ELF-1 (cell line): ENCODE measurements around the gene MRPL16.

Source experiments
- DNase-seq: peaks from one replicate; pipeline ENCODE4 v3.0.0-alpha.2; 2016; ENCODE audit warnings: low read depth, low spot score

MRPL16 gene

DNA sequence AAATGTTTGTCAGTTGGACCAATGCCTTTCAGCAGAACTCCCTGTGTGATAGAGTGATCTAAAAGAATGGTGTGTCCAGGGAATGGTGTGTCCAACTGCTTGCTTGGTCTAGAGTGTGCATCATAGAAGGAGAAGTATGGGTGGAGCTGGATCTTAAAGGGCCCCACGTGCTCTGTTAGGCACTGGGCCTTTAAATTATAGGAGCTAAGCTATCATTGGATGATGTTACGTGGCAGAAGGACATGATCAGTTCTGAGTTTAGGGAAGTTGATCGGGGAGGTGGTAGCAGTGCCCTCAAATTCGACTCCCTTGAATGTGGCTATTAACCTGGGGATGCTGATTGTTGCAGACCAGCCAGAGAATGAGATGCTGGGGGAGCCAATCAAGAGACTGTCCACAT lies 39.0 kb downstream of the MRPL16 start:
- DNase-seq = no peak

DNA sequence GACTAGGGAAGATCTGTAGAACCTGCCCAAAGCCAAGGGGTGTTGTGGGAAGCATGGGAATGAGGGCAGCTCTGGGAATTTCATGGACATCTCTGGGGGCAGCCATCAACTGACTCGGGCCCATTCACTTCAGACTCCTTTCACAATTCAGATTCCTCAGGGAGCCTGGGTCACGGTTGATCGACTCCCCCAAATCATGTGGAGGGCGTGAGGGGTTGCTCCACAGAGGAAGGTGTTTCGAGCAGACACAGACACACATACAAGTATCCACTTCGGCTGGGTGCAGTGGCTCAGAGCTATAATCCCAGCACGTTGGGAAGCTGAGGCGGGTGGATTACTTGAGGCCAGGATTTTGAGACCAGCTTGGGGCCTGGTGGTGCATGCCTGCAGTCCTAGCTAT lies 39.7 kb downstream of the MRPL16 start:
- DNase-seq = no peak

DNA sequence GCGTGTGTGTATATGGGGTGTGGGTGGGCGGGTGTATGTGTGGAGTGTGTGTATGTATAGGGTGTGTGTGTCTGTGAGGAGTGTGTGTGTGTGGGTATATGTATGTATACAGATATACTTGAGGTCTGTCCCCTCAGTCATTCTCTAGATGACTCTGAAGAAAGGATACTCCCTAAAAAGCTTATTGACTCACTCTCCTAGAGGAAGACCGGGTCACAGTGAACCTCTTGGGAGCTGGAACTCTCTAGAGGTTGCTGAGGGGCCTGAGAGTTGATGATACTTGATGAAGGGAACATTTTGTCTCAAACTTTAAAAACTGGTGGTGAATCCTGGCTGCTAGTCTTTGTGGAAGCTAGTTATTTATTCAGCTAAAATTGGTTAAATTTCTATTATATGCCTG lies 40.3 kb downstream of the MRPL16 start:
- no peak for DNase-seq

DNA sequence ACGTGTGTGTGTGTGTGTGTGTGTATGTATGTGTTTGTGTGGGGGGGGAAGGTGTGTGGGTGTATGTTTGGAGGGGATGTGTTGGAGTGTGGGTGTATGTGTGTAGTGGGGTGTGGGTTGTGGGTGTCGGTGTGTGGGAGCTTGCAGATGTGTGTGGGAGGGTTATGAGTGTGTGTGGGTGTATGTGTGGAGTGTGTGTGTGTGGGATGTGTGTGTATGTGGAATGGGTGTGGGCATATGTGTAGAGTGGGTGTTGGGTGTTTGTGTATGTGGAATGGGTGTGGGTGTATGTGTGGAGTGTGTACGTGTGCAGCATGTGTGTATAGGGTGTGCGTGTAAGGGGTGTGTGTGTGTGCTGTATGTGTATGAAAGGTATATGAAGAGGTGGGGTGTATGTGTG lies 40.8 kb downstream of the MRPL16 start:
- DNase-seq = no peak

DNA sequence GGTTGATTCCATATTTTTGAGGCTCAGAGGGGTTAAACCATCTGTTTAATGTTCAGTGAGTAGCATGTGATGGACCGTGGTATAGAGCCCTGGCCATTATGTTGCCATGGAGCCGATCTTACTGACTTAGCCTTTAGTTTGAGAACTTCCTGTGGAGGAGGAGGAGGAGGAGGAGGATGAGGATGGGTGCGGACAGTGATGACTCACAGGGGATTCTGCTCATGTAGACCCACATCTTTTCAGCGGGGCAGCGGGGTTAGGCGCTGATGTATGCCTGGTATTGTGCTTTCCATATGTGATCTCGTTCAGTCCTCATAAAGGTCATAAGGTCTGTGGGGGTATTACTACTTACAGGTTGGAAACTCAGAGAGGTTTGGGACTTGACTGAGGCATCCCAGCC lies 41.5 kb downstream of the MRPL16 start:
- DNase-seq = no peak

DNA sequence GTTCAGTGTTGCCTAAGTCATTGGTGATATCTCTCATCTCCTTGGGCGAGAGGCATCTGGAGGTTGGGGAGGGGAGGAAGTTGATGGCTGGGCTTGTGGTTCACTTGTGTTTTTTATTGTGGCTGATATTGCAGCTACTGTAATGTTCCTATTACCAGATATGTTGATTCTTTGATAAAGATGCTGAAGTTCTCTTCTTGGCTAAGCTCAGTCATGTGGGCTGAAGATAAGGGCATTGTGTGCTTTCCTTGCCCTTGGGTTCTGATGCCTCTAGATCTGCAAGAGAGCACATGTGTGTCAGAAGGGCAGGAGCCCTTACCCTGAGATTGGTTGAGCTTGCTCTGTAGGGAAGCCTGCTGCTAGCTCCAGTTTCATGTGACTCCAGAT lies 43.4 kb downstream of the MRPL16 start:
- DNase-seq = no peak

DNA sequence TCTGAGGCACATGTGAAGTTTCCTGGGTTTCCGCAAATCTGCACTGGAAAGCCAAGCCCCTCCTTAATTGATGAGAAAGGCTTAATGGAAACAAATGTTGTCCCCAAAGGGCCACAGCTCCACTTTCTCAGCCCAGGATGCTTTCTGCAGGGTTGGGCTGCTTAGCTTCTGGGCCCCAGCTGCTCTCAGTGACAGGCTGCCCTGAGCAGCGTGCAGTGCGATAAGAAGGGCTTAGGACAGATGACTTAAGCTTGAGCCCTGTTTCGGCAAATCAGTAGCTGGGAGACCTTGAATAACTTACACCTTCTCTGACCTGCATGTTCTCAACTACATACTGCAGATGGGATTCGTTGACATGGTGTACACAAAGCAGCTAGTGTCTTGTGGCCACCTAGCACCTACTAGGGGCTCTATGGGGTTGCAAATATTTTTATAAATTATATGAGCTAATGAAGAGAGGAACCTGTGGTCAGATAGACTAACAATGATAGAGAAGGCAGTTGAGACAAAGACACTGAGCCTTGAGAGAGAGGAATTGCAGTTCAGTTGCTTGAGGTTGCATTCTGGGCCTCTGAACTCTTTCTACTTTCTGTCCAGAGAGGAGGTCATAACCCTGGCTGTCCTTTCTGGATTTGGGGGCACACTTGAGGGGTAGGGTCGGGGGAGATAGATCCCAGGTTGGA lies 43.9 kb downstream of the MRPL16 start:
- peak; percentile 23 for DNase-seq

DNA sequence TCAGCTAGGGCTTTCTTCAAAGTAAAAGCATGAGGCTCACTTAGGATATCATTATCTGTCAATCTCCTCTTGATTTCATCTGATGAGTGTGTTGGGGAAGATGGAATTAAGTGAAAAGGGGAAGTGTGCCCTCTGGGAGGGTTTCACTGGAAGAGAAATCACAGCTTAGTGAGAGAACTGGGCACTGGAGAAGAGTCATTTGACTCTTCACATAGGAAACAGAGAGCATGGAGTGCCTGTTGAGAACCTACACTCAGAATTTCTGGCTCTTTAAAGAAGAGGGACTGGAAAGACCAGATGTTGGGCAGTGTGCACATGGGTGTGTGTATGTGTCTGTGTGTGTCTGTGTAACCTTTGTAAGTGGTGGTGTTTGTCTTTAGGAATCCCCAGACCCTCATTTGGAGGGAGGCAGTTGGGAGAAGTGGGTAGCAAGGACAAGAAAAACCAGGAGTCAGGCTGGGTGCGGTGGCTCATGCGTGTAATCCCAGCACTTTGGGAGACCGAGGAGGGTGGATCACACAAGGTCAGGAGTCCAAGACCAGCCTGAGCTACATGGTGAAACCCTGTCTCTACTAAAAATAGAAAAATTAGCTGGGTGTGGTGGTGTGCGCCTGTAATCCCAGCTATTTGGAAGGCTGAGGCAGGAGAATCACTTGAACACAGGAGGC lies 45.4 kb downstream of the MRPL16 start:
- DNase-seq = no peak

DNA sequence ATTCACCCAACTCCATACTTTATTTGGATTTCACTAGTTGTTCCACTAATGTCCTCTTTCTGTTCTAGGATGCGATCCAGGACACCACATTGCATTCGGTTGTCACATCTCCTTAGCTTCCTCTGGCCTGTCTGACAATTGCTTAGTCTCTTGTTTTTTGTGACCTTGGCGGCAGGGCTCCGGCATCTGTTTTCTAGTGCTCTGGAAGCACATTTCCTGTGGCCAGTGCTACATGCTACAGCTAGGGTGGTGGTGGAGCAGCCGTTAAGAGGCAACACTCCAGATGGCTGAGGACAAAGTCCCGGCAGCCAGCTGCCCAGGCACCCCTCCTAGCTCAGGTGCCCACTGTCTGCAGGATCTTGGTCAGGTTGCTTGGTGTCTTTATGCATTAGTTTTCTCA lies 48.6 kb downstream of the MRPL16 start:
- DNase-seq = no peak

DNA sequence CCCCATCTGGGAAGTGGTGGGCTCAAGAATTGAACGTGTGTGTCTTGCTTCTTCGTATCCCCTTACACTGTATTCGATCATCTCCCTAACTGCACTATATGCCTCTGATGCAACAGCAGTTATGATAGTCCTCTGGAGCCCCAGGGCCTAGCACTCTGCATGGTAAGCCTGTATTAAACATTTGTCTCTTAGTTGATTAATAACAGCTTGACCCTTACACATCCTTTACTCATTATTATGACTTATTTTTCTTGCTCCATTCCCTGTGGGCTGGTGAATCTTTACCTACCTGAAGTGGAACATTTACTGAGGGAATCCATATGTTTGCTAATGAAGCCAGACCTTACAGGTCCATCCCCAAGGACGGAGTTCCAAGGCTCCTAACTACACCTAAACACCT lies 49.8 kb downstream of the MRPL16 start:
- no peak for DNase-seq

DNA sequence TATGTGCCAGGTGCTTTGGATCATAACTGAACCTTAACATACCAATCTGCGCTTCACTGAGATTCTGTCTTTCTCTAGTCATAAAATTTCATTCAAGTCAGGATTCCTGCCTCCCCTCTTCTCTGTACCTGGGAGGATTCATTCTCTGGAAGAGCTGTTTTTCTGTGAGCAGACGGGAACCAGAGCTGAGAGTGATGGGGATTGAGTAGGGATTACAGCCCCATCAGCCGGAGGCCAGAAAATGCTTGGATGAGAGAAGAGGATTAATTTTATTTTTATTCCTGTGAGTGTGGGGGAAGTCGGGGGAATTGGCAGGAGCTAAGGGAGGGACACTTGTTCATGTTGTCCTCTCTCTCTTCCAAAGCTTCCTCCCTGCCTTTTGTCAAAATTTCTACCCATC lies 50.7 kb downstream of the MRPL16 start:
- no peak for DNase-seq

DNA sequence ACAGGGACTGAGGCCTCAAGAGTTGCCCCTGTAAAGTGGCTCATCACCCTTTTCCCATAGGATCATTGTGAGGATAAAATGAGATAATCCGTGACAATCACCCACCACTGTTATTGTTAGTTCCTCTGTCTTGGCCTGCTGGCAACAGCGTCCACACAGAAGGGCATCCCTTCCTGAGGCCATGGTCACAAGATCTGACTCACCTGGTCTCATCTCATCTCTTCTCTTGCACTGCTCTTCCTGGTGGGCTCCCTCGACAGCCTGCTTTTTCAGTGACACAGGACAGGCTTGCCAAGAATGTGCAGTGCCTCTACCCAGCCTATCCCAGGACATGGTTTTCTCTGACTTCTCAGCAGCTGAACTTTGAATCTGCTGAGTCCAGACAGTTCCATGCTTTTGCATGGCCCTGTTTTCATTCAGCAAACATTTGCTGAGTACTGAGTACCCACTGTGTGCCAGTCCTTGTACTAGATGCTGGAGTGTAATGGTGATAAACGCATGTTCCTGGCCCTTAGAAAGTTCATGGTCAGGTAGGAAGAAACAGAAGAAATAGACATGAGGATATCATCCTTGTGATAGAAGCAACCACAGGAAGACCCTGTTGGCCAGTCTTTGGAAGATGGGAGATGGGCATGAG lies 52.1 kb downstream of the MRPL16 start:
- DNase-seq = no peak

DNA sequence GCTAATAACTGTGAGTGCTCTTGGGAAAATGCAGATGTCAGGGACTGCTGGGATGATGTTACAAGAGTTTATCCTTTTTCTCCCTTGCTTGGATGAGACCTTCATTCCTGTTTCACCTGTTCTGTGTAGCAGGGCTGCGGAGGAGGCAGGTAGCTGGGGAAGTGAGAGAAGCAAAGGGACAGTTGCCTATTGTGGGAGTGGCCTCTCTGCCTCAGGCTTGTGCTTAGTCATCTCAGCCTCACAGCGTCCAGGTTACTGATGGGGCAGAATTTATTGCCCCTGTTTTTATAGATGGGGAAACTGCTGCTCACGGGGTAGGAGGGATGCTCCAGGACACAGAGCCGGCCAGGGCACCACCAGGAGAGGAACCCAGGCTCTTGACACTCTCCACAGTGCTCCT lies 53.7 kb downstream of the MRPL16 start:
- DNase-seq = peak; percentile 76

DNA sequence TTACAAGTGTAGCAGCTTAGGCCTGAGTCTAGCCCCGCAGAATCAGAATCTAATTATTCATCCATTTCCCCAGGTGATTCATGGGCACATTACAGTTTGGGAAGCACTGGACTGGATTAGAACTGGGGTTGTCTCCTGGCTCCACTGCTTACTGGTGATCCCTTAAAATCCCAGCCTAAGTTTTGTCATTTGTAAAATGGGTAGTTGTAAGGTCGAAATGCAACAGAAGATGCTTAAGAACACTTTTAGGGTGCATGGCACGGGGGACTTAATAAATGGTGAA lies 54.1 kb downstream of the MRPL16 start:
- no peak for DNase-seq
